ENCODE results near the gene RAB17. TPM values are rescaled to one million over a fixed set of nuclear protein-coding genes. Genes with fewer than 3 reads are reported as not detected.

The RAB17 gene
- total RNA-seq, 2 donors from 2014 or later, result 2.0 to 2.7 TPM

DNA sequence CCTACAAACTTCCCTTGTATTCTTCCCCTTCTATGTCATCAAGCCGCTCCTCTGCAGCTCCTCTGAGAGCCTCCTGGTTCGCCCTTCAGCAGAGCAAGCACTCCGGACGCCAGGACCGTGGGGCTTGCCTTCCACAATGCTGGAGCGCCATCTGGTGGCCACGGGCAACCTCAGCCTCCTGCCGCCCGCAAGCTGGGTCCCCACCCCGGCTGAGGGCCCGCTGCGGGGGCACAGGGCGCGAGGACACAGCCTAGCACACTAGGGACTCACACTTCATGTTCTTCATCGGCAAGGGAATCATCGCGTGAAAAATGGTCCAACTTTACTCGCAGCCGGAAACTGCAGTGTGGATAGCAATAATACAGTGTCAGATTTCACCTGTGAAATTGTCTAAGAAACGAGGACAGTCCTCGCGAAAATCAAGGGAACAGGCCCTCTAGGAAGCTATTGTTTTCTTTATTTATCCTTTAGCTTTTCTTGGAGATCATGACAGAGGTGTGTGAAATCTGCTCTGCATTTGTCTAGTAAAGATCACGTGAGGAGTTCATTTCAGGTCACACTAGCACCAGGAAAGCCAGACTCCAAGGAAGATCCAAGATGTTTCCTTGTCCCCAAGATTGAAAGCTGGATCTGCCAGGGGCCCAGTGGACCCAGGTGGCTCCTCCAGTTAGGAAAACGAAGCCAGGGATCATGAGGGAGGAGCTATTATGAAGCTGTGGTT lies 18.4 kb downstream of the RAB17 start:
- intact Hi-C loops (cut with DNase I), result loop anchor here (5.0 to 10.0 kb wide), 2 partner anchors 60 to 447 kb away; no protein-coding TSS in a partner anchor
- peak; percentile 97 for DNase-seq (ENCODE audit: low spot score)

GRCh38 chr2:237571551-237571950 lies 19.0 kb downstream of the RAB17 start:
- DNase-seq (ENCODE audit: low spot score), result peak; percentile 45
- intact Hi-C loops (cut with DNase I), result loop anchor here (2.0 to 10.0 kb wide), 3 partner anchors 59 to 447 kb away; no protein-coding TSS in a partner anchor

DNA sequence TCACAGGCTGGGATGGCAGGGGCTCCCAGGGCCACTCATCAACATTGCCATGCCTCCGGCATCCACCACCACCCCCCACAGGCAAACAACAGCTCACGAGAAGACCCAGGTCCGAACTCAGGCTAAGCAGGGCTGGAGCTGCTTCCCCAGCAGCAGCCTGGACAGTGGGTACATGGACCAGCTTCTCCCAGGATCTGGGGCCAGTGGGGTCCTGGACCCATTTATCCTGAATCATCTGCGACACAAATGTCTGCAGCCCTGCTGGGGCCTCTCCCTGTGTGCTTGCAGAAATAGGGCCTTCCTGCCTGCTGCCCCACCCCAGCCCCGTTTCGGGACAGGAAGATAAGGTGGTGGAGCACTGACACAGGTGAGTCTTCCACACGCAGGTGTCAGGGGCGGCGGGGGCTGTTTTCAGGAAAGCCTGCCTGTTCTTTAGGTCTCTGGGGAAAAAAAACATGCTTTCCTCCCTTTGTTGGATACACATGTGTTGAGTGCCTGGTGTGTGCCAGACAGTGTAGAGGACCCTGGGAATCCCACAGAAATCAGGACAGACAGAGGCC lies 19.7 kb downstream of the RAB17 start:
- peak; percentile 73 for DNase-seq (ENCODE audit: low spot score)
- intact Hi-C loops (cut with DNase I), result loop anchor here (2.0 to 10.0 kb wide), 3 partner anchors 58 to 446 kb away; no protein-coding TSS in a partner anchor

- intact Hi-C loops (cut with DNase I), result loop anchor here (2.0 to 10.0 kb wide), 3 partner anchors 57 to 445 kb away; no protein-coding TSS in a partner anchor
- DNase-seq (ENCODE audit: low spot score), result peak; percentile 42
These were observed 20.6 kb downstream of the RAB17 start for GRCh38 chr2:237569896-237570295.

DNA sequence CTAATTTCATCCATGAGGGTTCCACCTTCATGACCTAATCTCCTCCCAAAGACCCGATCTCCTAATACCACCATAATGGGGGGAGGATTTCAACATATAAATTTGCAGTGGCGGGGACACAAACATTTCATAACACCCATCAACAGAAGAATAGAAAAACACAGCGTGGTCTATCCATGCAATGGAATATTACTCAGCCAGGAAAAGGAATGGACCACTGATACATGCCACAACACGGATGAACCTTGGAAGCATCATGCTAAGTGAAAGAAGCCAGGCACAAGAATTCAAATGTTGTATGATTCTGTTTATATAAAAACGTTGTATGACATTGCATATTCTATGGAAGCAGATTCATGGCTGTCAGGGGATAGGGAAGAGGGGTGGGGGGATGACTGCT lies 21.5 kb downstream of the RAB17 start:
- intact Hi-C loops (cut with DNase I), result no loop called here
- DNase-seq (ENCODE audit: low spot score), result no peak

- DNase-seq (ENCODE audit: low spot score), result peak; percentile 68
- intact Hi-C loops (cut with DNase I), result no loop called here
These were observed 22.3 kb downstream of the RAB17 start for GRCh38 chr2:237568121-237568660.

GRCh38 chr2:237567276-237568029 lies 23.1 kb downstream of the RAB17 start:
- DNase-seq (ENCODE audit: low spot score), result peak; percentile 62
- intact Hi-C loops (cut with DNase I), result no loop called here

GRCh38 chr2:237566401-237567235 lies 23.9 kb downstream of the RAB17 start, which contains the start of gene PRLH:
Gene PRLH (plus strand): TSS chr2:237566574. CDS start chr2:237566574, 0 bp downstream.
- intact Hi-C loops (cut with DNase I), result no loop called here
- peak; percentile 78 for DNase-seq (ENCODE audit: low spot score)

- intact Hi-C loops (cut with DNase I), result no loop called here
- no peak for DNase-seq (ENCODE audit: low spot score)
These were observed 24.6 kb downstream of the RAB17 start for GRCh38 chr2:237565974-237566373.

DNA sequence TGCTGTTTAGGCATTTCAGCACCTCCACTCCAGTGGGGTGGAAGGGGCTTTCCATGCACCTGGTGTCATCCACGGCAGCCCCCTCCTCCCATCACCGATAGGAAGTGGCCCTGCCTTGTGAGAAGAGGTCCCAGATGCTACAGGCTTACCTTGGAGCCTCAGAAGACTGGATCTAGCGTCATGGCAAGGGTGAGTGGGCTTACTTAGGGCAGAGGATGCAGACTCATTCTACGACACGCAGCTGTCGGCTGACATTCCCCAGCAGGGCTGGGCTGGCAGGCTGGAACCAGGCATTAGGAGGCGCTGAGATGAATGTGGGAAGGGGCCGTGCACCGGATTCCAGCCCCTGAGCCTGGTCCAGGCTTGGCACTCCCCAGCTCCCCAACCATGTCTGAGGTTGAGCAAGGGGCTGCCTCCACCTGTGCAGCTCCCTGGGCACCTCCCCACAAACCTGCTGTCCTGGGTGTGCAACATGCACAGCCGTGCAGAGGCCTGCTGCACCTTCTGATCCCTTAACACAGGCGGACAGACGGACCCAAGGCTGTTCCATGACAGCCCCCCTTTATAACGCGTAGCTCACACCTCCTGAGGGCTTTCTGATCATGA lies 25.9 kb downstream of the RAB17 start:
- intact Hi-C loops (cut with DNase I), result no loop called here
- DNase-seq (ENCODE audit: low spot score), result peak; percentile 68

GRCh38 chr2:237563816-237564215 lies 26.7 kb downstream of the RAB17 start:
- DNase-seq (ENCODE audit: low spot score), result peak; percentile 83

DNA sequence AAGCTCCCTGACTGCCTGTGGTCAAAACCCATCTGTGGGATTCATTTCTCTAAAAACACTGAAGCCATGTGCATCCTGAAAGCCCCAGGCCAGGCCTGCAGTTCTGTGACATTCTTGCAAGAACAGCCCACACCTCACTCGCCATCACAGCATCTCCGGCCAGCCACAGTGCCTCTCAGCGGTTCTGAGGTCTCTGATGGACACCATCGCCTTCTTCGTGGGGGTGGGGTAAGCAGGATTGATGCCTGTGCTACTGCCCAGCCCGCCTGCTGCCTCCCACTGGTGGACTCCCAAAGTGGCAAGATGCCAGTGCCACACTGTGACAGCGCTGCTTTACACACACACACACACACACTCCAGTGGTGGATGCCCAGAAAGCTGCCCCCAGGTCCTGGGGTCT lies 29.3 kb downstream of the RAB17 start:
- peak; percentile 74 for DNase-seq (ENCODE audit: low spot score)
- intact Hi-C loops (cut with DNase I), result no loop called here

More at GRCh38 chr2:237563816-237564215, 26.7 kb downstream of the RAB17 start:
- intact Hi-C loops (cut with DNase I), result no loop called here

- intact Hi-C loops (cut with DNase I), result no loop called here
- peak; percentile 89 for DNase-seq (ENCODE audit: low spot score)
These were observed 31.4 kb downstream of the RAB17 start for GRCh38 chr2:237558961-237559641.

DNA sequence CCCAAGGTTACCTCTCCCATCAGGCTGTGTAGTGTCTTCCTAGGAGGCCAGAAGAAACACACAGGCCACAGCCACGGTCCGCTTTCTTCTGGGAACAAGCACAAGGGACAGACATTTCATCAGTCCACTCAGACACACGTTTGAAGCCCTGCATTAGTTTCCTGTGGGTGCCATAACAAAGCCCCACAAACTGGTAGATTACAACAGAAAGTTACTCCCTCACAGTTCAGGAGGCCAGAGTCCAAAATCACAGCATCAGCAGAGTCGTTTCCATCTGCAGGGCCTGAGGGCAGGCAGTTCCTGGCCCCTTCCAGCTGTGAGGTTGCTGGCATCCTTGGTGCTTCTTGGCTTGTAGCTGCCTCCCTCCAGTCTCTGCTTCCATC lies 32.9 kb downstream of the RAB17 start:
- intact Hi-C loops (cut with DNase I), result no loop called here
- DNase-seq (ENCODE audit: low spot score), result peak; percentile 58

DNA sequence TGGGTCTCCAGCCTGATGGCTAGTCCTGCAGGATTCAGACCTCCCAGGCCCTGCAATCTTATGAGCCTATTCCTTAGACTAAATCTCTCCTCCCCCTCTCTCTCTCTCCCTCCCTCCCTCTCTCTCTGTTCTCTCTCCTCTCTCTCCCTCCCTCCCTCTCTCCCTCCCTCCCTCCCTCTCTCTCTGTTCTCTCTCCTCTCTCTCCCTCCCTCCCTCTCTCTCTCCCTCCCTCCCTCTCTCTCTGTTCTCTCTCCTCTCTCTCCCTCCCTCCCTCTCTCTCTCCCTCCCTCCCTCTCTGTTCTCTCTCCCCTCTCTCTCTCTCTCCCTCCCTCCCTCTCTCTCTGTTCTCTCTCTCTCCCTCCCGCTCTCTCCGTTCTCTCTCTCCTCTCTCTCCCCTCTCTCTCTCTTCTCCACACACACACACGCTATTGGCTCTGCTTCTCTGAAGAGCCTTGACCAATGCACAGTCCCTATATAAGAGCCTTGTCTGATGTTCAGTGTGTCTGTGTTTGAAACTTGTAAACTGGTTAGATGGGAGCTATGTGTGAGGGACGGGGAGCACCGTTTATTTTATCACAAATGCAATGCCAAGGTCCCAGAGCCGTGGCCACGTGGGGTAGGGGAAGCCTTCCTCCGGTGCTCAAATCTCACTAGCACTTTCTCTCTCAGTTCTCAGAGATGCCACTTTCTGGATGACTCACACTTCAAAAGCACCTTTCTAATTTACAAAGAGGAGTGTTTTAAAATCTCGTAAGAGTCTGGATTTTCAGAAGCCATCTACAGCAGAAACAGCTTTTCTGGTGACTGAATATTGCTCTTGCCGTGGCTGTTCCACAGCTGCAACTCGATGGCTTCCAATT lies 33.5 kb downstream of the RAB17 start:
- DNase-seq (ENCODE audit: low spot score), result no peak
- intact Hi-C loops (cut with DNase I), result no loop called here

GRCh38 chr2:237555560-237555959 lies 35.0 kb downstream of the RAB17 start:
- DNase-seq (ENCODE audit: low spot score), result no peak
- intact Hi-C loops (cut with DNase I), result no loop called here

GRCh38 chr2:237553948-237554347 lies 36.6 kb downstream of the RAB17 start:
- intact Hi-C loops (cut with DNase I), result no loop called here
- DNase-seq (ENCODE audit: low spot score), result no peak
